GM20000 (cell line): ENCODE data around the gene TLK1.

Experiments used
- DNase-seq: peaks from one replicate; pipeline ENCODE4 v3.0.0; 2012; ENCODE audit warnings: low spot score
- CTCF ChIP-seq: IDR thresholded peaks from 2 replicates; pipeline ENCODE4 v1.5.1; 2012; ENCODE audit warnings: mild to moderate bottlenecking, control low read depth; ENCODE audit errors: extremely low read depth, missing control alignments

TLK1 gene

GRCh38 chr2:170972296-170973224 lies 188.1 kb downstream of the TLK1 start:
- no peak for TF ChIP-seq CTCF
- DNase-seq = peak; percentile 22

- no peak for TF ChIP-seq CTCF
- DNase-seq = no peak
Observed at GRCh38 chr2:170971071-170971470, 189.6 kb downstream of the TLK1 start.

- no peak for DNase-seq
- TF ChIP-seq CTCF = no peak
Observed at GRCh38 chr2:170969872-170970496, 190.7 kb downstream of the TLK1 start.

GRCh38 chr2:170969030-170969429 lies 191.7 kb downstream of the TLK1 start:
- DNase-seq = no peak
- TF ChIP-seq CTCF = no peak

- no peak for TF ChIP-seq CTCF
- DNase-seq = no peak
Observed at GRCh38 chr2:170968205-170969003, 192.3 kb downstream of the TLK1 start.

GRCh38 chr2:170967553-170967952 lies 193.1 kb downstream of the TLK1 start:
- no peak for TF ChIP-seq CTCF
- no peak for DNase-seq
